ENCODE measurements around the gene HOXA6. TPM values are rescaled to one million over a fixed set of nuclear protein-coding genes. Genes with fewer than 3 reads are reported as not detected.

Gene HOXA6
- total RNA-seq, 1 experiment from 2014 or later: not detected

- no peak for TF ChIP-seq ZBTB43 (CRISPR knock-in tag; IDR thresholded peaks at IDR 0.05)
- no peak for TF ChIP-seq JUN (CRISPR knock-in tag; IDR thresholded peaks at IDR 0.05)
Observed at GRCh38 chr7:27121684-27122076, 25.9 kb downstream of the HOXA6 start (continued).

GRCh38 chr7:27119412-27119911 lies 28.1 kb downstream of the HOXA6 start:
- ChIA-PET CTCF (interaction anchor here (1.5 to 3.9 kb wide), 4 partner anchors 21 to 60 kb away, joined by 4 to 12 read pairs (median 6); partner anchors contain the start of gene HOXA1), POLR2A (no interaction called here)
- no peak overlapping the region for H3K4me3 Mint-ChIP-seq
- H3K4me1 Mint-ChIP-seq: peaks cover 14% of the 10 kb centered on the region
- no peak overlapping the region for H3K27ac Mint-ChIP-seq
- no peak for DNase-seq (ENCODE audit: low spot score)
- H3K36me3 Mint-ChIP-seq: no peaks in the 10 kb centered on the region
- no peak for TF ChIP-seq RORB (CRISPR knock-in tag; IDR thresholded peaks at IDR 0.05)
- no peak for TF ChIP-seq IRF2 (CRISPR knock-in tag; IDR thresholded peaks at IDR 0.05; ENCODE audit: borderline replicate concordance, low read depth)
- TF ChIP-seq ARID4B (CRISPR knock-in tag; IDR thresholded peaks at IDR 0.05; ENCODE audit: borderline replicate concordance): no peak
- no peak for TF ChIP-seq RELA (CRISPR knock-in tag; IDR thresholded peaks at IDR 0.05; ENCODE audit: borderline replicate concordance)
- no peaks in the 10 kb centered on the region for H3K9me3 Mint-ChIP-seq
- ATAC-seq: no peak
- H3K27me3 Mint-ChIP-seq (ENCODE audit: low read depth): peaks cover 100% of the 10 kb centered on the region

- ChIA-PET POLR2A (no interaction called here), CTCF (interaction anchor here (3.9 kb wide), 1 partner anchor 43 kb away, joined by 12 read pairs; no protein-coding TSS in a partner anchor)
- no peak for DNase-seq (ENCODE audit: low spot score)
- Mint-ChIP-seq H3K9me3 (no peaks in the 10 kb centered on the region), H3K27ac (no peak overlapping the region), H3K27me3 (ENCODE audit: low read depth) (peaks cover 96% of the 10 kb centered on the region), H3K4me1 (peaks cover 11% of the 10 kb centered on the region), H3K36me3 (no peaks in the 10 kb centered on the region), H3K4me3 (no peak overlapping the region)
- ATAC-seq: no peak
- no peak for TF ChIP-seq E2F1 (CRISPR knock-in tag; IDR thresholded peaks at IDR 0.05)
- TF ChIP-seq TEAD1 (CRISPR knock-in tag; IDR thresholded peaks at IDR 0.05): no peak
- no peak for TF ChIP-seq GRHL2 (CRISPR knock-in tag; IDR thresholded peaks at IDR 0.05; ENCODE audit: insufficient replicate concordance, severe bottlenecking)
Observed at GRCh38 chr7:27118580-27118979, 29.0 kb downstream of the HOXA6 start.

GRCh38 chr7:27117887-27118491 lies 29.6 kb downstream of the HOXA6 start:
- Mint-ChIP-seq H3K4me1 (peaks cover 15% of the 10 kb centered on the region), H3K4me3 (no peak overlapping the region), H3K27ac (no peak overlapping the region), H3K9me3 (no peaks in the 10 kb centered on the region), H3K27me3 (ENCODE audit: low read depth) (peaks cover 95% of the 10 kb centered on the region), H3K36me3 (no peaks in the 10 kb centered on the region)
- ChIA-PET CTCF (interaction anchor here (1.2 to 3.9 kb wide), 2 partner anchors 43 to 62 kb away, joined by 3 to 12 read pairs; no protein-coding TSS in a partner anchor), POLR2A (no interaction called here)
- DNase-seq (ENCODE audit: low spot score) (no peak), ATAC-seq (no peak)
- TF ChIP-seq ZNF532 (CRISPR knock-in tag; IDR thresholded peaks at IDR 0.05; ENCODE audit: borderline replicate concordance): no peak
- TF ChIP-seq GTF2I (CRISPR knock-in tag; conservative IDR thresholded peaks at IDR 0.05): no peak
- TF ChIP-seq E2F5 (CRISPR knock-in tag; IDR thresholded peaks at IDR 0.05): no peak
